ENCODE measurements around the gene SCCPDH.

Gene SCCPDH

DNA sequence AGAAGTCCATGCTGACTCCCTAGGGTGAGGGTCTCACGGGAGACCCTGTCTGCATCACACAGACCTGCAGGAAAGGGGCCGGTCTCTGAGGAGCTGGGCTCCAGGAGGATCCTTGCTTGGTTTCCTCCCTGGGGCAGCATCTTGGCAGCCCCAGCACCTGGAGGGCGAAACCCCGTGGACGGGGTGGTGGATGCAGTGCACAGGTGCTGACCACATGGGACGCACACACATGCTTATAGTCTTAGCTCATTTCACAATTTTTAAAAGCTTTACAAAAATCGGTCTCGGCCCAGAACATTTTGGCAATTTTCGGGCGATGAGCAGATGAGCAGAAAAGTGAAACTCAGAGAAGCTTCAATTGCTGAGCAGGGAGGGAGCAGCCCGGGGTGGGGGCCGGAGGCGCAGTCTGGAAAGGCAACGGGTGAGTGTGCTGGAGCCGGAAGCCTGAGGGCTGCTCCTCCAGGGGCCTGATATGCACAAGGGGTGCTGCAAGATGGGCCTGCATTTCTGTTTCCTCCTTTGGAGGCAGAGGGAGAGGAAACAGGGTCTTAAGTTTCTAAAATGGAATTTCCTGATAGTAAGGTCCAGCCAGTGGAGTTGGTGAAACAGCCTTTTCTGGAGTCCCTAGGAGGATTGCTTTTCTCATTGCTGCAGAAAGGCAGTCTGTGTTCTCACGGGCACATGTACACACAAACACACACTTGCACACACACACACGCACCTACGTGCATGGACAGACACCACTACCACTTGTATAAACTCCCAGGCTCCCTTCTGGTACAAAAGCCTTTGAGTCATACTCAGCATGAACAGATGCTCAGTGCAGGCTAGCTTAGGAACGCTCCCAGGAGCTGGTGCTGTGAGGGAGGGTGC is 60.6 kb downstream of the SCCPDH start:
- no peak for DNase-seq (ENCODE audit: low read depth, low spot score)

DNA sequence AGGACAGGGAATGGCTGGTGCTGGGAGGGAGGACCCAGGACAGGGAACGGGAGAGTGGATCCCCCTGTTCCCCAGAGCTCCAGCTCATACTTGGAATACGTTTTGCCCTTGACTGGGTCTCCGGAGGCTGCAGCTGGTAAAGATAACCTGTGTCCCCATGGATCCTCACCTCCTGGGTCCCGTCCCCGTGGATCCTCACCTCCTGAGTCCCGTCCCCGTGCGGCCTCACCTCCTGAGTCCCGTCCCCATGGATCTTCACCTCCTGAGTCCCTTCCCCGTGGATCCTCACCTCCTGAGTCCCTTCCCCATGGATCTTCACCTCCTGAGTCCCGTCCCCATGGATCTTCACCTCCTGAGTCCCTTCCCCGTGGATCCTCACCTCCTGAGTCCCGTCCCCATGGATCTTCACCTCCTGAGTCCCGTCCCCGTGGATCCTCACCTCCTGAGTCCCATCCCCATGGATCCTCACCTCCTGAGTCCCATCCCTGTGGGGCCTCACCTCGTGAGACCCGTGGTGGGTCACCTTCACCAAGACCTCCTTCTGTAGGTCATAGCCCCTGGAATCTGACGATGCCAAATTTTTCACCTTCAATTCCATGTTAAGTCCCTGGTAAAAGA is 61.4 kb downstream of the SCCPDH start:
- peak; percentile 32 for DNase-seq (ENCODE audit: low read depth, low spot score)

DNA sequence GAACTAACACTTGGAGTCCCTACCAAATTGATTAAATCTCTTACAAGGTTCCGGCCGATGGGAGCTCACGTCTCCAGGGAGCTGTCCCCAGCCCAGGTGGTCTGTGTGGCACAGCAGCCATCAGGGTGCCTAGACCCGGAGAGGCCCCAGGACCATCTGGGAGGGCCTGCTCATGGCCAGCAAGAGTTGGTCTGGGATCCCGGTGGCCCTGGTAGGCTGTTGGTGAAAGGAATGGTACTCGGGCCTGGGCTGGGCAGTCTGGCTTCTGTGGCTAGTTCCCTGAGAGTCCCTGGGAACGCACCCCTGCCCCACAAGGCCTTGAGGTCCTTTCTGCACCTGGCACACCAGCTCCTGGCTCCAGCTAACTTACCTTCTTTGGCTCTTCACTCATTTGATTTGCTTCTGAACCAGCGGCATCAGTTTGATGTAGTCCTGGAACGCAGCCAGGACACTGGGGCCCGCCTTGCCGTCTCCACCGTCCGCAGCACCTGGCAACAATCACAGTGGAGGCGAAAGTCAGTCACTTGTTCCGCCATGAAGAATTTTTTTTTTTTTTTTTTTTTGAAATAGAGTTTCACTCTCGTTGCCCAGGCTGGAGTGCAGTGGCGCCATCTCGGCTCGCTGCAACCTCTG is 62.5 kb downstream of the SCCPDH start:
- no peak for DNase-seq (ENCODE audit: low read depth, low spot score)

- no peak for DNase-seq (ENCODE audit: low read depth, low spot score)
Observed at GRCh38 chr1:246787781-246788513, 63.7 kb downstream of the SCCPDH start.

GRCh38 chr1:246788895-246789338 is 64.7 kb downstream of the SCCPDH start:
- peak; percentile 38 for DNase-seq (ENCODE audit: low read depth, low spot score)

DNA sequence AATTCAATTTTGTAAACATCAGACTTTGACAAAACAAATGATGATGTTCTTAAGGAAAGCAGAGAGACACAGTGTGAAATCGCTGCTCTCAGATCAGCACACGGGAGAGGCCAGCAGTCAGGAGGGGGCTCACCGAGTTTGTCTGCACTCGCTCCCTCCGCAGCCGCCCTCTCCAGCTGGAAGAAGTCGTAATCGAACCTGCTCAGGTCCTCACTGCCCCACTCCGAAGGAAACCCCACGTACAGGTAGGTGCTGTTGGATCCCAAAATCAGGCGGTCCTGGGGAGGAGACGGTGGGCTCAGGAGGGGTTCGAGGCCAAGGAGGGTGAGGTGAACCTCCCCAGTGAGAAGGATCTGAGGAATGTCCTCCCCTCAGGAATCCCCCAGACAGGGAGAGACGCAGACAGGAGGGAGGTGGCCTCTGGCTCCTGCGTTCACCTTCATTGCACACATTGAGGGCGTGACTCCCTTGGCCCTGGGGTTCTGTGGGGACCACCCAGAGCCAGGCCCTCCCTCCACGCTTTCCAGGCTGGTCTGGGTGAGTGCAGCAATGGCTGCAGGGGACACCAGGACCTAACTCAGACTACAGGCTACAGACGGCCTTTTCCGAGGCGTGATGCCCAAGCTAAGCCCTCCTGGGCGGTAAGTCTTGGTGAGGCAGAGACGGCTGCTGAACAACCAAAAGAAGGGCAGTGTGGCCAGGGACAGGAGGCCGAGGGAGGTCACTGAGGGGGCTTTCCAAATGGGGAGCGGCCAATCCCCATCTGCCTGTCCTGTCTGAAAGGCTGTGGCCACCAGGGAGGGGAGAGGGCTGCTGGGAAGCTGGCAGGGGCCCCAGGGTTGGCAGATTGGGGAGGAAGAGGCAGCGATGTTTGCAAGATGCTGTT is 65.5 kb downstream of the SCCPDH start:
- no peak for DNase-seq (ENCODE audit: low read depth, low spot score)

GRCh38 chr1:246790364-246790763 is 66.2 kb downstream of the SCCPDH start:
- no peak for DNase-seq (ENCODE audit: low read depth, low spot score)

DNA sequence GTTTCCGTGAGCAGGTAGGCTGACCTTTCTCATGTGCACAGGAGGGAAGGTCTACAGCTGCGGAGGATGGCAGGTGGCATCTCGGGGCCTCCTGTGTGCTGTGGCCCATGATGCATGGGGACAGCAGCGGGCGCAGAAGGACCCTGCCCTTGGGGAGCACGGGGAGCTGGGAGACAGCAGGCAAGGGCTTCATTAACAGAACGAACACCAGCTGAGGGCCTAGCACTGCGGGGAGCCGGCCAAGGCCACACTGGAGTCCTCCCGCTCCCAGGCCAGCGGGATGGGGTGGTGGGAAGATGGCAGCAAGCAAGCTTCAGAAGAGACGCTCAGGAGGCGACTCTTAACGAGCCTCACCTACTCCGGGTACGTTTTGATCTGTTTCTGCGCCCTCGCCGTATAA is 66.6 kb downstream of the SCCPDH start:
- DNase-seq (ENCODE audit: low read depth, low spot score): no peak

DNA sequence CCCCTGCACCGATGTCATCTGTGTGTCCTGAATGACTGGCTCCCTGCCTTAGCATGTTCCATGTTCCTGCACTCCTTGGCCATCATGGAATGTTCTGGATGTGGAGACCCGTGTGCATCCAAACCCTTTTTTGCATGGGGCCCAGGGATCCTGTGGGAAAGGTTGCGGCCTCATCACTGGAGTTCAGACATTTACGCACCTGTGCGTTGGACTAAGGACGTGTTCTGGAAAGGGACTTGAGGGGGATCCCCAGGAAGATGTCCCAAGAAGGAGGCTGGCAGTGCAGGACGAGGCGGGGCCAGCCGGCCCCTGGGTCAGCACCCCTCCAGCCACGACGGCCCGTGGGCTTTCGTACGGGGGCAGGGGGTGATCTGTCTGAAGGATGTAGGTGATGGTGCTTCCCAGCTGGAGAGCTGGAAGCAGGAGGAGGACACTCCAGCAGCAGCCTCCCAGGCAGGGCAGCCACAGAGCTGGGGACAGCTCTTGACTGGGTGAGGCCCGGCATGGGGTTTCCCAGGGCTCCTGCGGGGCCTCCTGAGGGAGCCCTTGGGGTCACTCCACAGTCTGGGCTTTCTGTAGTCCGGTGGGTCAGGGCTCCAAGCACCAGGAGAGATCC is 67.2 kb downstream of the SCCPDH start:
- DNase-seq (ENCODE audit: low read depth, low spot score): no peak

- no peak for DNase-seq (ENCODE audit: low read depth, low spot score)
Observed at GRCh38 chr1:246792603-246793002, 68.4 kb downstream of the SCCPDH start.

GRCh38 chr1:246793356-246793896 is 69.2 kb downstream of the SCCPDH start:
- DNase-seq (ENCODE audit: low read depth, low spot score): no peak

- no peak for DNase-seq (ENCODE audit: low read depth, low spot score)
Observed at GRCh38 chr1:246794048-246794827, 70.0 kb downstream of the SCCPDH start.

- DNase-seq (ENCODE audit: low read depth, low spot score): no peak
Observed at GRCh38 chr1:246794828-246795671, 70.8 kb downstream of the SCCPDH start.

GRCh38 chr1:246795906-246796694 is 71.9 kb downstream of the SCCPDH start:
- DNase-seq (ENCODE audit: low read depth, low spot score): no peak

DNA sequence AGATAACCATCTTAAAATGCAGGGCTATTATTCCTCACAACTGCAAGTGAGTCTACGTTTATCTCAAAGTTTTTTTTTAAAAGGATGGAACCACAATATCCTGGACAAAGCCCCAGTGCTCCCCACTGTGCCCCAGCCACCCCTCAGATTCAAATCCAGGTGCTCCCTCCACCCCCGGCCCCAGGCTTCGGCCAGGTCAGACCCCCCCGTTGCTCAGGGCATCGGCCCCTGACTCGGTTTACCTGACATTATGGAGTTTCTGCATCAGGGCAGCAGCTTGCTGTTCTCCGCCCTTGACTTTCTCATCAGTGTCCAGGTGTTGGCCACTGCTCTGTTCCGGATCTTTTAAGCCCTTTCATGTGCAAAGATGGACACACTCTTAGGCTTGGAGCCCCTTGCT is 72.9 kb downstream of the SCCPDH start:
- DNase-seq (ENCODE audit: low read depth, low spot score): no peak

DNA sequence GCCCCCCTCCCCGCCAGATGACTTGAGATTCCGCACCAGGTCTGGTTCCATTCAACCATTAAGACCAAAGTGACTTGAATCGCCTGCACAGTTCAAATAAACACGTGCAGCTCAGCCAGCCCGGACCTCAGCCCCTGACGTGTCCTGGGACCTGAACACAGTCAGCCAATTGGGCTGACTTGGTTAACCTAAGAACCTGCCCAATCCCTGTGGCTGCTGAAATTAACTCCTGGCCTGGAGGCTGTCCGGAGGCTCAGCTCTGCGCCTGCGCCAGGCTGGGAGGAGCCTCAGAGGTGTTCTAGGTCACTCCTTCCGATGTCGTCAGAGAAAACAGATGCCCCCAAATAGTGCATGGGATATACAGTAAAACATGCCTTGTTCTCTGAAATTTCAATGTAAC is 73.4 kb downstream of the SCCPDH start:
- DNase-seq (ENCODE audit: low read depth, low spot score): no peak

DNA sequence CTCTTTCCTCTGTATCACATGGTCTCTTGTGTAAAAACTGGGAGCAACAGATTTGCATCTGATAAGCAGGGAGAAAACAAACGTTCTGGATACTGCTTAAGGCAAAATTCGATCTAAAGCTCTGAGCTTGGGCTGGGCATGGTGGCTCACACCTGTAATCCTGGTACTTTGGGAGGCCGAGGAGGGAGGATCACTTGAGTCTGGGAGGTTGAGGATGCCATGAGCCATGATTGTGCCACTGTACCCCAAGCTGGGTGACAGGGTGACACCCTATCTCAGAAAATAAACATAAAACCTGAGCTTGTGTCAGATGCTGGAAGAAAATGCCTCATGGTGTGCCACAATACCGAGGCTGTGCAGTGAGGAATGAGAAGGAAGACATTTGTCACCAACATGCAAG is 73.9 kb downstream of the SCCPDH start:
- no peak for DNase-seq (ENCODE audit: low read depth, low spot score)

Data from astrocyte of the hippocampus (primary cell).